Parathyroid adenoma (tissue), 2 donors: ENCODE data around the gene SLC16A6.
"Not testable (repeated sequence)": the region's sequence is repeated elsewhere in the genome, so short reads cannot be mapped to it uniquely, and the experiment has no call there.

ENCODE experiments used
- H2AFZ ChIP-seq: fragments of 300-600 bp; sonication (generic); one replicate; pipeline ENCODE4 v1.7.0; 2017; ENCODE audit warnings: antibody characterized with exemption, mild to moderate bottlenecking
- H3K27ac ChIP-seq: fragments of 300-600 bp; sonication (generic); one replicate; pipeline ENCODE4 v1.7.0; 2017
- H3K27me3 ChIP-seq: fragments of 300-600 bp; sonication (generic); one replicate; pipeline ENCODE4 v1.7.0; 2017; ENCODE audit warnings: low read length; ENCODE audit not compliant: control insufficient read depth, insufficient read depth
- H3K36me3 ChIP-seq: fragments of 300-600 bp; sonication (generic); one replicate; pipeline ENCODE4 v1.7.0; 2017; ENCODE audit warnings: low read length; ENCODE audit not compliant: control insufficient read depth, insufficient read depth
- H3K4me1 ChIP-seq: fragments of 300-600 bp; sonication (generic); one replicate; pipeline ENCODE4 v1.7.0; 2017; ENCODE audit warnings: control low read depth
- H3K4me2 ChIP-seq: fragments of 300-600 bp; sonication (generic); one replicate; pipeline ENCODE4 v1.7.0; 2017; ENCODE audit warnings: low read length
- H3K4me3 ChIP-seq: fragments of 300-600 bp; sonication (generic); one replicate; pipeline ENCODE4 v1.7.0; 2017; ENCODE audit warnings: low read depth, low read length
- H3K79me2 ChIP-seq: fragments of 300-600 bp; sonication (generic); one replicate; pipeline ENCODE4 v1.7.0; 2017; ENCODE audit warnings: control low read depth
- H3K9ac ChIP-seq: fragments of 300-600 bp; sonication (generic); one replicate; pipeline ENCODE4 v1.7.0; 2017; ENCODE audit warnings: mild to moderate bottlenecking
- H3K9me3 ChIP-seq: fragments of 300-600 bp; sonication (generic); one replicate; pipeline ENCODE4 v1.7.0; 2017; ENCODE audit warnings: low read length; ENCODE audit not compliant: control insufficient read depth
- CTCF ChIP-seq: fragments of 300-600 bp; sonication (generic); IDR thresholded peaks from one replicate; pipeline ENCODE4 v1.7.0; 2017; ENCODE audit warnings: antibody characterized with exemption, mild to moderate bottlenecking
- donor health status: primary hyperparathyroidism.

SLC16A6 gene

DNA sequence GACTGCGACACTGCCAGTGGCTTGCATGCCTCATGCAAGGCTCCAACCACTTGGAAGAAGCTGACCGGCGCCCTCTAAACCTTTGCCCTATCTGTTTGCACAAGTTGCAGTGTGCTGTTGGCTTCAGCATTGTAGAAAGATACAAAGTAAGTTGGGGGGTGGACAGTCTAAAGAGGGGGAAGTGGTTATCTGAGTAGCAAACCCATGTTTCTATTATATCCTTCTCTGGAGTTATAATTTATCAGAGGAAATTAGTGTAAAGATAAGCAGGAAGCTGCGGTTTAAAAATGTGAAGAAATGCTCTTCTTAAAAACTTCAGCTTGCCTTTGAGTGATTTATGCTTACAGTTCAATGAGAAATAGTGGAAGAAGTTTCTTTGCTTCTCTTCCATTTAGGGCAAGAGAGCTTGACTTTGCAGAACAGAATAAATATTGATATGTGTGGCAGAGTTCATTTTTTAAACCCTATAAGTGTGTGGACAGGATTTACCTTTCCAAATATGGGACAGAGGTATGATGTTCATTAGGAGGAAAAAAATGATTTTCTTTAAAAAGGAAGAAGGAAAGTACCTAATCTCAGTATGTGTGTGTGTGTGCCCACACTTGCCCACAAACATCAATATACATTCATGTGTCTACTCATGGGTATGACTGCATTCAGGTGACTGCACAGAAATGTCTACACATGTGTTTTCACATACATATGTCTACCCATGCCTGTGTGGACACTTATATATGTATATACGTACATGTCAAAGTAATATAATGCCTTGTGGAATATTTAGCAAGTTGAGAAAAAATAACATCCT, 35.0 kb downstream of the SLC16A6 start:
- H3K4me3 ChIP-seq: no peak overlapping the region
- no peak overlapping the region for H3K4me2 ChIP-seq
- no peaks in the 10 kb centered on the region for H3K36me3 ChIP-seq
- no peak overlapping the region for H3K27ac ChIP-seq
- H3K9ac ChIP-seq: no peak overlapping the region
- no peaks in the 10 kb centered on the region for H3K4me1 ChIP-seq
- H2AFZ ChIP-seq: no peak overlapping the region
- no peaks in the 10 kb centered on the region for H3K79me2 ChIP-seq
- TF ChIP-seq CTCF: no peak
- H3K27me3 ChIP-seq: no peaks in the 10 kb centered on the region
- no peaks in the 10 kb centered on the region for H3K9me3 ChIP-seq

- Histone ChIP-seq H3K27ac (no peak overlapping the region), H3K9ac (no peak overlapping the region), H3K4me3 (no peak overlapping the region), H3K4me1 (no peaks in the 10 kb centered on the region), H3K79me2 (no peaks in the 10 kb centered on the region), H3K4me2 (no peak overlapping the region), H3K9me3 (no peaks in the 10 kb centered on the region), H3K36me3 (no peaks in the 10 kb centered on the region), H2AFZ (no peak overlapping the region), H3K27me3 (no peaks in the 10 kb centered on the region)
- no peak for TF ChIP-seq CTCF
Measured at GRCh38 chr17:68255151-68255550, 35.8 kb downstream of the SLC16A6 start.

- H3K4me1 ChIP-seq, H3K27ac ChIP-seq, H3K79me2 ChIP-seq, H3K4me3 ChIP-seq, H3K27me3 ChIP-seq, H3K36me3 ChIP-seq, H3K9me3 ChIP-seq, H3K9ac ChIP-seq, H3K4me2 ChIP-seq, H2AFZ ChIP-seq: not testable (repeated sequence)
Measured at GRCh38 chr17:68253426-68253825, 37.5 kb downstream of the SLC16A6 start.

GRCh38 chr17:68249354-68249765, 41.6 kb downstream of the SLC16A6 start:
- no peaks in the 10 kb centered on the region for H3K79me2 ChIP-seq
- no peaks in the 10 kb centered on the region for H3K9me3 ChIP-seq
- TF ChIP-seq CTCF: no peak
- H3K4me2 ChIP-seq: no peak overlapping the region
- H3K9ac ChIP-seq: no peak overlapping the region
- H3K27me3 ChIP-seq: no peaks in the 10 kb centered on the region
- H3K27ac ChIP-seq: no peak overlapping the region
- no peaks in the 10 kb centered on the region for H3K36me3 ChIP-seq
- no peaks in the 10 kb centered on the region for H3K4me1 ChIP-seq
- H2AFZ ChIP-seq: no peak overlapping the region
- no peak overlapping the region for H3K4me3 ChIP-seq

GRCh38 chr17:68248891-68249290, 42.0 kb downstream of the SLC16A6 start:
- no peaks in the 10 kb centered on the region for H3K4me1 ChIP-seq
- no peak for TF ChIP-seq CTCF
- H3K79me2 ChIP-seq: no peaks in the 10 kb centered on the region
- no peak overlapping the region for H3K27ac ChIP-seq
- H3K27me3 ChIP-seq: no peaks in the 10 kb centered on the region
- H3K4me3 ChIP-seq: peak overlapping the region; percentile 77
- H2AFZ ChIP-seq: no peak overlapping the region
- H3K36me3 ChIP-seq: no peaks in the 10 kb centered on the region
- H3K4me2 ChIP-seq: peak overlapping the region; percentile 95
- H3K9ac ChIP-seq: peak overlapping the region; percentile 86
- no peaks in the 10 kb centered on the region for H3K9me3 ChIP-seq
